Measurements from ENCODE around the gene NOL4L. TPM values are rescaled to one million over a fixed set of nuclear protein-coding genes. Genes with fewer than 3 reads are reported as not detected.

NOL4L gene
- total and polyA plus RNA-seq, 2 donors (not counting 3 experiments of a cell fraction or from before 2014, with no cell fraction given) = 55.2 to 79.6 TPM

DNA sequence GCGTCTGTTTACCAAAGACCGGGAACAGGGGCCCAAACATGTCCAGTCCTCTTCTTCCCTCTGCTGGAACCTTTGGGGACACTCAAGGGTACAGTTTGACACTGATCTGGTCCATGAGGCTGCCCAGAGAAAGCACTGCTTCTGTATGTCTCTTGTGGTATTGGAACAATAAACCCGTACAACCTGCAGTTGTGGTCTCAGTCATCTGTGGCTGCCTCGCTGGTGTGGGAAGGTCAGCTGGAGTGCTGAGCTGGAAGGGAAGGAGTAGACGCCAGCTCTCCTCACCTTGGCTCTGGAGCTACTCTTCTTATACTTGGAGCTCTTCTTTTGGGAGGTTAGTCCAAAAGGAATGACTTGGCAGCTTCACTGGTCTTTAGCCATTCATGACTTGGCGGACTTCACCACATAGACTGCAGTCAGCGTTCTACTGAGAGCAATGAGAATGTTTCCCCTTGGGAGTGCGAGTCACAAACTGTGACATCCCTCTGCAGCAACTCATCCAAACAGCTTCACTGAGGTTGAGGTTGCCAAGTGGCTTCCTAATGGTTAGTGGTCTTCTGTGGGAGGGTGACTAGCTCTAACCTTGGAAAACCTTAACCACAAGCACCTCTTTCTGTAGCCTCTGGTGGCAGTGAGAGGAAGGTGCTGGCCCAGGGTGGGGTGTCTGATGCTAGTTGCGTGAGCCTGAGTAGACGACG lies 145.9 kb downstream of the NOL4L start:
- Histone ChIP-seq H3K27ac (ENCODE audit: insufficient read depth, low read depth, low read length) (no peak overlapping the region), H3K79me2 (ENCODE audit: control insufficient read depth, insufficient read depth, low read length) (peaks cover 15% of the 10 kb centered on the region), H3K4me2 (ENCODE audit: insufficient read depth, low read length) (no peak overlapping the region), H4K20me1 (replicated peaks; ENCODE audit: control insufficient read depth, extremely low read depth, insufficient read depth, low read length) (no peaks in the 10 kb centered on the region), H3K27me3 (ENCODE audit: control insufficient read depth in 2 of 2, insufficient read depth in 2 of 2, low read length in 2 of 2) (no peaks in the 10 kb centered on the region), H3K4me1 (ENCODE audit: control insufficient read depth, extremely low read depth, insufficient read depth, low read length) (peaks cover 4% of the 10 kb centered on the region), H3K9me1 (replicated peaks; ENCODE audit: control insufficient read depth, extremely low read depth, insufficient read depth, low read length) (no peaks in the 10 kb centered on the region), H2AFZ (ENCODE audit: low read depth, low read length) (no peak overlapping the region), H3K9me3 (replicated peaks; ENCODE audit: control insufficient read depth, insufficient read depth, low read length) (no peaks in the 10 kb centered on the region), H3K9ac (replicated peaks; ENCODE audit: extremely low read depth, insufficient read depth, low read length) (no peak overlapping the region), H3K4me3 (replicated peaks in 1 of 3; ENCODE audit: insufficient read depth in 1 of 3, low read depth in 1 of 3, low read length in 3 of 3) (no peak overlapping the region), H3K36me3 (ENCODE audit: control insufficient read depth in 2 of 2, extremely low read depth in 1 of 2, insufficient read depth in 2 of 2, low read length in 2 of 2) (peaks cover 32 to 53% of the 10 kb centered on the region in 2 experiments)
- no TSS peak for BruUV-seq (replicated peaks)
- TF ChIP-seq, protein P1, sequence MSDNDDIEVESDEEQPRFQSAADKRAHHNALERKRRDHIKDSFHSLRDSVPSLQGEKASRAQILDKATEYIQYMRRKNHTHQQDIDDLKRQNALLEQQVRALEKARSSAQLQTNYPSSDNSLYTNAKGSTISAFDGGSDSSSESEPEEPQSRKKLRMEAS (IDR thresholded peaks at IDR 0.05; ENCODE audit: insufficient read depth, insufficient read length) = no peak
- TF ChIP-seq, protein P2, sequence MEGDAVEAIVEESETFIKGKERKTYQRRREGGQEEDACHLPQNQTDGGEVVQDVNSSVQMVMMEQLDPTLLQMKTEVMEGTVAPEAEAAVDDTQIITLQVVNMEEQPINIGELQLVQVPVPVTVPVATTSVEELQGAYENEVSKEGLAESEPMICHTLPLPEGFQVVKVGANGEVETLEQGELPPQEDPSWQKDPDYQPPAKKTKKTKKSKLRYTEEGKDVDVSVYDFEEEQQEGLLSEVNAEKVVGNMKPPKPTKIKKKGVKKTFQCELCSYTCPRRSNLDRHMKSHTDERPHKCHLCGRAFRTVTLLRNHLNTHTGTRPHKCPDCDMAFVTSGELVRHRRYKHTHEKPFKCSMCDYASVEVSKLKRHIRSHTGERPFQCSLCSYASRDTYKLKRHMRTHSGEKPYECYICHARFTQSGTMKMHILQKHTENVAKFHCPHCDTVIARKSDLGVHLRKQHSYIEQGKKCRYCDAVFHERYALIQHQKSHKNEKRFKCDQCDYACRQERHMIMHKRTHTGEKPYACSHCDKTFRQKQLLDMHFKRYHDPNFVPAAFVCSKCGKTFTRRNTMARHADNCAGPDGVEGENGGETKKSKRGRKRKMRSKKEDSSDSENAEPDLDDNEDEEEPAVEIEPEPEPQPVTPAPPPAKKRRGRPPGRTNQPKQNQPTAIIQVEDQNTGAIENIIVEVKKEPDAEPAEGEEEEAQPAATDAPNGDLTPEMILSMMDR (IDR thresholded peaks at IDR 0.05; ENCODE audit: extremely low read depth in 1 of 2, insufficient read depth in 1 of 2, low read depth in 1 of 2, low read length in 2 of 2) = no peak
- TF ChIP-seq EZH2 (IDR thresholded peaks at IDR 0.05; ENCODE audit: borderline replicate concordance, low read depth, low read length, severe bottlenecking) (no peak), FOS (IDR thresholded peaks at IDR 0.05; ENCODE audit: borderline replicate concordance, insufficient read depth, low read length) (no peak), MYC (IDR thresholded peaks at IDR 0.05; ENCODE audit: low read depth, low read length) (no peak), POLR2AphosphoS5 (IDR thresholded peaks at IDR 0.05; ENCODE audit: insufficient read depth, low read depth, low read length) (no peak), GATA2 (IDR thresholded peaks at IDR 0.05; ENCODE audit: insufficient read depth, insufficient read length, low read depth, low read length) (no peak), POLR2A (IDR thresholded peaks at IDR 0.05; ENCODE audit: low read depth, low read length) (no peak), JUN (IDR thresholded peaks at IDR 0.05; ENCODE audit: borderline replicate concordance, insufficient read depth, insufficient read length, low read depth) (no peak)
- FAIRE-seq (no peak), DNase-seq (ENCODE audit: low read depth, low spot score) (no peak)
- dilution Hi-C loops (cut with MboI; ENCODE audit: extremely low pct_ligation_motif_present, low sequenced_read_pairs) (no loop called here), intact Hi-C loops (cut with micrococcal nuclease) (no loop called here)
- ChIA-PET POLR2A (no interaction called here), CTCF (interaction anchor here (0.8 to 1.3 kb wide), 3 partner anchors 10 to 46 kb away, joined by 3 read pairs; no protein-coding TSS in a partner anchor)

All from endothelial cell of umbilical vein (primary cell).